ENCODE data around the gene C10orf120.

C10orf120 gene

GRCh38 chr10:122699796-122700455 is at the start of gene C10orf120:
TSS of gene C10orf120 (minus strand) at chr10:122699846. CDS start at chr10:122699790, 56 bp downstream.
- no peak for DNase-seq

DNA sequence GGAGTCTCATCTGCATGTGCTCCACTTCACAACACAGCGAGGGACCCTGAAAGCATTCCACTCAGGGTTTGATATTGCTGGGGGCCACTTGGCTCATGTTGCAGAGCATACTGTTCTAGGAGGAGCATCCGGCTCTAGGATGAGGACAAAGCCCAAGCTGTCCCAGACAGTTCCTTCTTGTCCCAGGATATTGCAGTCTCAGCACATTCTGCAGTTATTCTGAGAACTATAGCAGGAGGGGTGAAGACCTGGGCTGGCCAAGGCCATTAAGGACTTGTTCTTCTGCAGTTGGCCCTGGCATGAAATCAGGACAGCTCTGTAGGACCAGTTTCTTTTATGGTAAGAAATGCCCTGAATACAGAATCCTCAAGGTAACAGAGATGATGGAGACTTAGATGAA is 48.9 kb upstream of the C10orf120 start:
- DNase-seq: no peak

- no peak for DNase-seq
Measured at GRCh38 chr10:122746408-122746807, 46.8 kb upstream of the C10orf120 start.

GRCh38 chr10:122744257-122744656 is 44.6 kb upstream of the C10orf120 start:
- DNase-seq: no peak

DNA sequence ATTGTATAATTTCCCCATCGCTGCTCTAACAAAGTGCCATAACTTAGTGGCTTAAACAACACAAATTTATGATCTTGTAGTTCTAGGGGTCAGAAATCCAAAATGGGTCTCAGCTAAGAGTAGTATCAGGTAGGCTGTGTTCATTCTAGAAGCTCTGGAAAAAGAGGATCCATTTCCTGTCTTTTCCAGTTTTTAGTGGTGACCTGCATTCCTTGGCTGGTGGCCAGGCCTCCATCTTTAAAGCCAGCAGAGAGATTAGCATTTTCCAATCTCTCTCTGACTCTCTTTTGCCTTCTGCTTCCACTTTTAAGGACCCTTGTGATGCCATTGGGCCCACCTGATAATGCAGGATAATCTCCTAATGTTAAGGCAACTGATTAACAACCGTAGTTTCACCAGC is 41.0 kb upstream of the C10orf120 start:
- no peak for DNase-seq

- DNase-seq: no peak
Measured at GRCh38 chr10:122738031-122738430, 38.4 kb upstream of the C10orf120 start.

DNA sequence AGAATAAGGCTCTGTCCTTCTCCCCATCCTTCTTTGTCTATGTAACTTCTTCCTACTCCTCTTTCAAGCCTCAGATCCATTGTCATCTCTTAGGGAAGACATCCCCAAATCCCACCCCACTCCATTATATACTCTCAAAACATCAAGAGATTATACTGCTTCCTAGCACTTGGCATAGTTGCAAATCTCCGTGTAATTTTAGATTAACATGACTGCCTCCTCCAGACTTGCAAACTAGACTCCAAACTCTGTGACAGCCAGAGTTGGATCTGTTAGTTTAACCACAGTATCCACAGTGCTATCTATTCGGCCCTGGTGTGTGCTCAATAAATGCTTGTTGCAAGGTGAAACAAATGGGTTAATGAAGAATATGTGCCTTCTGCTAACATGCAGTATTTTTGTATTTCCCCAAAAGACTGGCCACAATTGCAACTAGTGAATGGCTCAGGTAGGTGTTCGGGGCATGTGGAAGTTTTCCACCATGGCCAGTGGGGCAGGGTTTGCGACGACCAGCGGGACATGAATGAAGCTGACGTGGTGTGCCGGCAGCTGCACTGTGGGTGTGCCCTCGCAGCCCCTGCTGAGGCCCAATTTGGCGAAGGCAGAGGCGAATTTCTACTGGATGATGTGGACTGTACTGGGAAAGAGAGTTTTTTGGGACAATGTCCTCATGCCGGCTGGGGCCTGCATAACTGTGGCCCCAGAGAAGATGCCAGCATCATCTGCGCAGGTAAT is 34.5 kb upstream of the C10orf120 start:
- DNase-seq: no peak

DNA sequence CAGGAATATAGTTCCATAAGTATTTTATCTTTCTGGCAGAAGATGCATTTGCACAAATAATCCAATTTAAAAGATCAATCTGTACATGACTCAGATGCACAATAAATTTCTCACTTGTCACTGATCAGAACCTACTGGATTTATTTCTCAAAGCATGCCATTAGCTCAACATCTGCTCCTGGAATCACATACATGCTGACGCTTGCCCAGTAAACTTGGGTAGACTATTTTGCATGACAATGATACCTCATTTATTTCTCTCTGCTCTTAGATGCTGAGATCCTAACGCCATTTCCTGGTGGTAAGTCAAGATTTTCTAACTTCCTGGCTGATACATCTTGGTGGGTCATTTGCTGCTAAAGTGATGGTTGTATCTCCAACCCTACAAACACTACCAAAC is 33.8 kb upstream of the C10orf120 start:
- DNase-seq: no peak

DNA sequence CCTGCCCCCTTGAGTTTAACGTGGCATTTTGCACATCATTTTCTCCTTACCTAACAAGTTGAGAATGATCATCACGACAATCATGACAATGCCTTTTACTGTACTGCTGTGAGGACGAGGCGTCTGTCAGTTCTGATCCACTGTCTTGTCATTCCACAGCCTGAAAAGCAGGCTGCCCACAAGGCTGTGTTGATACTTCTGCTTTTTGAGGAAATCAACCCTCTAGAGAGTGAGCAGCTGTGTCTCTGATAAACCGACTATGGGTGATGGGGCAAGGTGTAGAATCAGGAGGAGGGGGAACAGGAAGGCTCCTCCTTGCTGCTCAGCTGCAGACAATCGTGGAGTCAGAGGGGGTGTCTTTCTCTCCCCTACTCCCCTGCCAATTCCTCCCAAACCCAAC is 30.6 kb upstream of the C10orf120 start:
- DNase-seq: no peak

DNA sequence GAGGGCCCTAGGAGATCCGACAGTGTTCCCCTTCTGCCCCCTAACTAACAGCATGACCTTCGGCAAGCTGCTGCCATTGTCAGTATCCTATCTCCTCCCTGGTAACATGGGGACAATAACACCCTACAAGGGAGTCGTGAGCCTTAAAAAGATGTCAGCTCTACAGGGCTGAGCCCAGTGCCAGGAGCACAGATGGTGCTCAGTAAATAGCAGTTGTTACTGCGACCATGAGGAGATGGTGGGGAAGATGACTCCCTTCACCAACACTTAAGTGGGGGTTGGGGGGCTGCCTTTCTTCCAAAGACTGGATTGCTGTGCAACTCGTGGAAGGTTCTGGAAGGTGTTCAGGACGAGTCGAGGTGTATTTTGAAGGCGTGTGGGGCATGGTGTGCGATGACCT is 29.5 kb upstream of the C10orf120 start:
- no peak for DNase-seq

GRCh38 chr10:122727426-122727825 is 27.8 kb upstream of the C10orf120 start:
- no peak for DNase-seq

DNA sequence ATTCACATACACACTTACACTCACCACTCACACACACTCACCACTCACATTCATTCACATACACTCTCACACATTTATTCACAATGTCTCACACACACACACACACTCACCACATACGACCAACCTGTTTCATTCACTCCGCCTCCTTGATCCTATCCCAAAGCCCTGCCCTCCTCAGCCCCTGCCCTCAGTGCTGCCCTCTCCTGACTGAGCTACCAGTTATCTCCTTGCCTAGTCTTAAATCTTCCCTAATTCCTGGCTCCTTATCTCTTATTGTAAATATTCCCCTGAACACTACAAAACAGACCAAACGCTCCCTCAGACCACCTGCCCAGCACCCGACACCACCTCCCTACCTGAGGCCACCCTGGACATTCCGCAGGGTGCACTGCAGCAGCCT is 26.1 kb upstream of the C10orf120 start:
- DNase-seq: no peak

GRCh38 chr10:122725006-122725405 is 25.4 kb upstream of the C10orf120 start:
- no peak for DNase-seq

GRCh38 chr10:122721111-122721510 is 21.5 kb upstream of the C10orf120 start:
- DNase-seq: no peak

GRCh38 chr10:122716025-122716424 is 16.4 kb upstream of the C10orf120 start:
- DNase-seq: no peak

DNA sequence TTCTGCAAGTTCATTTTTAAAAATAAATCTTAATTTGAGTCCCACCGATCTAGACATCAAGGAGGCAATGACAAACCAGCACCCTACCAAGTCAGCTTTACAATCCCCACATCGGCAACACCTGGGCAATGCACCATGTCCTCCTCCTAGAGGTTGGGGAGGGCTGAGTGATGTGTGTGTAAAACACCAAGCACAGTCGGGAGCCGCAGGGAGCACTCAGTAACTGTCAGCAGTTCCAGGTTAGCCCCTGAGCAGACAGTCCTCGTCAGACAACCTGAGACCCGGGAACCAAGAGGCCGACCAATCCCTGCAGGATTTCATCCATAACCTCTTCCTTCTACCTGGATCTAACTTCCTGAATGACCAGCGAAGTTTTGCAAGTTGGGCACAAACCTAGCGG is 15.9 kb upstream of the C10orf120 start:
- no peak for DNase-seq

DNA sequence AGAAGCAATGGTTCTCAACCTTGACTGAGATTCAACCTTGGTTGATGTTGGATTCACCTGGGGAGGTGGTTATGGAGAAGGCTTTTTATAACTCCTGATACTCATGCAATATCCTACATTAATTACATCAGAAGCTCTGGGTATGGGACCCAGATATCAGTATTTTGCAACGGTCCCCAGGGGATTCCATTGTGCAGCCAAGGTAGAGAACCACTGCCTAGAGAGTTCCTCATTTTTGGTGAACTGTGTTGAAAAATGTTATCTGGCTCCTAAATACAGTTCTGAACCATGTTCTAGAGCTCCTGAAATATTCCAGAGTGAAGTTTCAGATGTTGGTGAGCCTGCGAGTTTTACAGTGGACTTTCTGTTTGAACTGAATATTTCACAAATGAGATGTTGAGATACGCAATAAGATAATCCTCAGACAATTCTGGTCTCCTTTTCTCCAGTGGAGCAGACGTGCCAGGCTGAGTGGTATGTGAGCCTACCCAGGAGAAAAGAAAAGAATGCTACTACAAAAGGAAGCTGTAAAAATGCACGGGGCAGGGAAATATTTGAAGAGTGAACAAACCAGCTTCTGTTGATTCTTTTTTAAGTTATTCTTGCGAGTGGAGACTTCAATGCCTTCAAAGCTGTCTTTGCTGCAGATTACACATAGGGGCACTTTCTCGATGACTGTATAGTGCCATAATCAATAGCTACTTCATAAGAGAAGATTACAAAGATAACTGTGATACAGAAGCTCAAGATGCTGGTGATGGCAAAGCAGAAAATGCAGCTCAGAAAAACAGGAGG is 13.6 kb upstream of the C10orf120 start:
- DNase-seq: no peak

- DNase-seq: no peak
Measured at GRCh38 chr10:122710576-122710975, 10.9 kb upstream of the C10orf120 start.

- DNase-seq: no peak
Measured at GRCh38 chr10:122709971-122710370, 10.3 kb upstream of the C10orf120 start.

- no peak for DNase-seq
Measured at GRCh38 chr10:122707535-122707934, 7.9 kb upstream of the C10orf120 start.

GRCh38 chr10:122706947-122707346 is 7.3 kb upstream of the C10orf120 start:
- DNase-seq: no peak

- no peak for DNase-seq
Measured at GRCh38 chr10:122706467-122706866, 6.8 kb upstream of the C10orf120 start.

DNA sequence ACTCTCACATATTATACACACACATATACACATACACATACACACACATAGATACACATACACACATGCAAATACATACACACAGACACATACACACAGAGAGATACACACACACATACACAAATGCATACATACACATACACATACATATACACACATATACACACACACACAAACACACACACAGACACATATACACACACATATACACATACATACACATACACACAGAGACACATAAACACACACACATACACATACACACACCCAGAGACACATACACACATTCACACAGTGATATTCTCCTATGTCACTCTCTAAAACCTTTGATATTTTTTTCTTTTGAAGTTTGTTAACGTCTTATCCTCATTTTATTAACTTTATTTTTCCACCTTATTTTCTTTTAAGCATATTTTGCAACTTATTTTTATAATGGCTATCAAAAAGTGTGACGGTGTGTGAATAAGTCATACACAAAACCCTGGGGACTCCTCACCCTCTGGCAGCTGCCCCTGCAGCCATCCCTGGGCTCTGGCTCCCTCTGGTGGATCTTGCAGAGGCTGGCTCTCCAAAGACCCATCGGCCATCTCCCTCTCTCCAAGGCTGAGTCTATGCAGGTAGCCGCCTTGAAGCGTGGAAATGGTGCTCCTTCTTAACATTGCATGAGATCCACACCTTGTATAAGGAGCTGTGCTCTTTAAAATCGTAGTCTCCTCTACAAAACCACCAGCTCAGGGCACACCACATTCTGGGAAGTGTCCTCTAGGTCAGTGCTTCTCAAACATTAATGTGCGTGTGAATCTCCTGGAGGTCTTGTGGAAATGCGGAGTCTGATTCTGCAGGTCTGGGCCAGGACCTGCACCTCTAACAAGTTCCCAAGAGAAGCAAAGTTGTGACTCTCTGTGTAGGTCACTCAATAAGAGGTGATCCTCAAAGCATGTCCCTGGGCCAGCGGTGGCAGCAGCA is 4.1 kb upstream of the C10orf120 start:
- peak; percentile 48 for DNase-seq

Measured in activated CD4-positive, alpha-beta T cell treated with anti-CD3 and anti-CD28 coated beads, Interleukin-2, amount 50 U/mL, for 1 hour (primary cell).